ENCODE measurements around the gene AGTR1. TPM values are rescaled to one million over a fixed set of nuclear protein-coding genes. Genes with fewer than 3 reads are reported as not detected.

AGTR1 gene
- not detected for total RNA-seq

- Mint-ChIP-seq H3K9me3 (no peaks in the 10 kb centered on the region), H3K27ac (no peak within 1 kb of the TSS), H3K27me3 (peaks cover 19% of the 10 kb centered on the region), H3K4me3 (no peak within 1 kb of the TSS), H3K4me1 (no peaks in the 10 kb centered on the region), H3K36me3 (ENCODE audit: low read depth) (no peaks in the 10 kb centered on the region)
- no peak for DNase-seq
- ChIA-PET CTCF (no interaction called here), POLR2A (no interaction called here)
Measured at GRCh38 chr3:148697306-148698189, at the start of gene AGTR1. TSS of gene AGTR1 (plus strand) at chr3:148697903. CDS start at chr3:148741036, 43,133 bp downstream.

- Mint-ChIP-seq H3K4me3 (no peak overlapping the region), H3K36me3 (ENCODE audit: low read depth) (no peaks in the 10 kb centered on the region), H3K9me3 (no peaks in the 10 kb centered on the region), H3K4me1 (no peaks in the 10 kb centered on the region), H3K27me3 (no peaks in the 10 kb centered on the region), H3K27ac (no peak overlapping the region)
- ChIA-PET CTCF (interaction anchor here (1.1 kb wide), 1 partner anchor 17 kb away, joined by 3 read pairs; no protein-coding TSS in a partner anchor), POLR2A (no interaction called here)
- DNase-seq = no peak
Measured at GRCh38 chr3:148648685-148649352, 48.9 kb upstream of the AGTR1 start.

GRCh38 chr3:148651549-148651948 lies 46.2 kb upstream of the AGTR1 start:
- no peak overlapping the region for H3K27ac Mint-ChIP-seq
- no peaks in the 10 kb centered on the region for H3K4me1 Mint-ChIP-seq
- ChIA-PET POLR2A (no interaction called here), CTCF (no interaction called here)
- no peaks in the 10 kb centered on the region for H3K27me3 Mint-ChIP-seq
- H3K4me3 Mint-ChIP-seq = no peak overlapping the region
- H3K36me3 Mint-ChIP-seq (ENCODE audit: low read depth) = no peaks in the 10 kb centered on the region
- H3K9me3 Mint-ChIP-seq = no peaks in the 10 kb centered on the region
- no peak for DNase-seq

- Mint-ChIP-seq H3K4me1 (no peaks in the 10 kb centered on the region), H3K36me3 (ENCODE audit: low read depth) (no peaks in the 10 kb centered on the region), H3K27ac (no peak overlapping the region), H3K9me3 (no peaks in the 10 kb centered on the region), H3K4me3 (no peak overlapping the region), H3K27me3 (no peaks in the 10 kb centered on the region)
- ChIA-PET POLR2A (no interaction called here), CTCF (no interaction called here)
- DNase-seq = no peak
Measured at GRCh38 chr3:148654433-148654832, 43.3 kb upstream of the AGTR1 start.

GRCh38 chr3:148657470-148657869 lies 40.2 kb upstream of the AGTR1 start:
- H3K27ac Mint-ChIP-seq = no peak overlapping the region
- H3K4me3 Mint-ChIP-seq = no peak overlapping the region
- no peaks in the 10 kb centered on the region for H3K9me3 Mint-ChIP-seq
- H3K36me3 Mint-ChIP-seq (ENCODE audit: low read depth) = no peaks in the 10 kb centered on the region
- ChIA-PET POLR2A (no interaction called here), CTCF (no interaction called here)
- H3K27me3 Mint-ChIP-seq = no peaks in the 10 kb centered on the region
- no peak for DNase-seq
- H3K4me1 Mint-ChIP-seq = no peaks in the 10 kb centered on the region

- ChIA-PET CTCF (no interaction called here), POLR2A (no interaction called here)
- no peak for DNase-seq
- Mint-ChIP-seq H3K36me3 (ENCODE audit: low read depth) (no peaks in the 10 kb centered on the region), H3K4me1 (no peaks in the 10 kb centered on the region), H3K27me3 (no peaks in the 10 kb centered on the region), H3K4me3 (no peak overlapping the region), H3K9me3 (no peaks in the 10 kb centered on the region), H3K27ac (no peak overlapping the region)
Measured at GRCh38 chr3:148659512-148659911, 38.2 kb upstream of the AGTR1 start.

GRCh38 chr3:148680289-148680688 lies 17.4 kb upstream of the AGTR1 start:
- POLR2A ChIA-PET = no interaction called here
- Mint-ChIP-seq H3K36me3 (ENCODE audit: low read depth) (no peaks in the 10 kb centered on the region), H3K4me1 (no peaks in the 10 kb centered on the region), H3K27ac (no peak overlapping the region), H3K9me3 (no peaks in the 10 kb centered on the region), H3K4me3 (no peak overlapping the region), H3K27me3 (no peaks in the 10 kb centered on the region)
- no peak for DNase-seq
- CTCF ChIA-PET = no interaction called here

GRCh38 chr3:148681080-148681479 lies 16.6 kb upstream of the AGTR1 start:
- POLR2A ChIA-PET = no interaction called here
- H3K36me3 Mint-ChIP-seq (ENCODE audit: low read depth) = no peaks in the 10 kb centered on the region
- CTCF ChIA-PET = no interaction called here
- no peaks in the 10 kb centered on the region for H3K4me1 Mint-ChIP-seq
- no peak overlapping the region for H3K4me3 Mint-ChIP-seq
- no peaks in the 10 kb centered on the region for H3K9me3 Mint-ChIP-seq
- H3K27ac Mint-ChIP-seq = no peak overlapping the region
- DNase-seq = no peak
- no peaks in the 10 kb centered on the region for H3K27me3 Mint-ChIP-seq

GRCh38 chr3:148682997-148683396 lies 14.7 kb upstream of the AGTR1 start:
- H3K4me1 Mint-ChIP-seq = no peaks in the 10 kb centered on the region
- ChIA-PET CTCF (no interaction called here), POLR2A (no interaction called here)
- DNase-seq = no peak
- no peaks in the 10 kb centered on the region for H3K27me3 Mint-ChIP-seq
- no peak overlapping the region for H3K27ac Mint-ChIP-seq
- no peak overlapping the region for H3K4me3 Mint-ChIP-seq
- no peaks in the 10 kb centered on the region for H3K36me3 Mint-ChIP-seq (ENCODE audit: low read depth)
- H3K9me3 Mint-ChIP-seq = no peaks in the 10 kb centered on the region

- no peaks in the 10 kb centered on the region for H3K36me3 Mint-ChIP-seq (ENCODE audit: low read depth)
- POLR2A ChIA-PET = no interaction called here
Measured at GRCh38 chr3:148694116-148694515, 3.6 kb upstream of the AGTR1 start.

GRCh38 chr3:148698190-148698810 lies 597 bp downstream of the AGTR1 start:
- CTCF ChIA-PET = no interaction called here
- H3K27me3 Mint-ChIP-seq = peaks cover 19% of the 10 kb centered on the region
- DNase-seq = no peak
- POLR2A ChIA-PET = no interaction called here
- no peak overlapping the region for H3K27ac Mint-ChIP-seq
- H3K36me3 Mint-ChIP-seq (ENCODE audit: low read depth) = no peaks in the 10 kb centered on the region
- no peaks in the 10 kb centered on the region for H3K9me3 Mint-ChIP-seq
- H3K4me3 Mint-ChIP-seq = no peak overlapping the region
- no peaks in the 10 kb centered on the region for H3K4me1 Mint-ChIP-seq

More at GRCh38 chr3:148694116-148694515, 3.6 kb upstream of the AGTR1 start:
- no peak for DNase-seq
- no peak overlapping the region for H3K27ac Mint-ChIP-seq
- H3K4me3 Mint-ChIP-seq = no peak overlapping the region
- no peaks in the 10 kb centered on the region for H3K9me3 Mint-ChIP-seq
- H3K27me3 Mint-ChIP-seq = peaks cover 19% of the 10 kb centered on the region
- no peaks in the 10 kb centered on the region for H3K4me1 Mint-ChIP-seq
- CTCF ChIA-PET = no interaction called here

- Mint-ChIP-seq H3K9me3 (no peaks in the 10 kb centered on the region), H3K4me3 (no peak overlapping the region), H3K27me3 (no peaks in the 10 kb centered on the region), H3K4me1 (no peaks in the 10 kb centered on the region), H3K36me3 (ENCODE audit: low read depth) (no peaks in the 10 kb centered on the region), H3K27ac (no peak overlapping the region)
- DNase-seq = no peak
- ChIA-PET CTCF (no interaction called here), POLR2A (no interaction called here)
Measured at GRCh38 chr3:148705314-148705713, 7.6 kb downstream of the AGTR1 start.

GRCh38 chr3:148707601-148708380 lies 10.1 kb downstream of the AGTR1 start:
- ChIA-PET POLR2A (no interaction called here), CTCF (no interaction called here)
- Mint-ChIP-seq H3K4me1 (no peaks in the 10 kb centered on the region), H3K4me3 (no peak overlapping the region), H3K36me3 (ENCODE audit: low read depth) (no peaks in the 10 kb centered on the region), H3K9me3 (no peaks in the 10 kb centered on the region), H3K27me3 (no peaks in the 10 kb centered on the region), H3K27ac (no peak overlapping the region)
- DNase-seq = no peak
